ENCODE data around the gene CEACAM8. TPM values are rescaled to one million over a fixed set of nuclear protein-coding genes. Genes with fewer than 3 reads are reported as not detected.
A peak's percentile ranks its signal among the peaks of the same experiment; 100 is the strongest.

CEACAM8 gene
- total RNA-seq, 1 experiment from 2014 or later, result not detected

- Histone ChIP-seq H3K27me3 (ENCODE audit: insufficient read depth, low read length) (0 out of 2 replicates have a peak, but pooled peaks cover 2% of the 10 kb centered on the region), H2AFZ (ENCODE audit: low read depth, low read length, poor library complexity, severe bottlenecking) (peak overlapping the region; percentile 59), H3K79me2 (ENCODE audit: insufficient read depth, low read length) (no peaks in the 10 kb centered on the region), H3K4me3 (replicated peaks in 1 of 2; ENCODE audit: low read depth in 1 of 2, low read length in 2 of 2) (no peak overlapping the region), H3K9ac (ENCODE audit: low read length) (no peak overlapping the region), H4K20me1 (ENCODE audit: insufficient read depth) (no peaks in the 10 kb centered on the region), H3K27ac (ENCODE audit: low read depth, low read length) (no peak overlapping the region), H3K9me3 (ENCODE audit: control insufficient read depth in 1 of 2, insufficient read depth in 1 of 2, low read depth in 1 of 2, low read length in 2 of 2) (no peaks in the 10 kb centered on the region), H3K4me1 (ENCODE audit: control insufficient read depth in 1 of 2, insufficient read depth in 2 of 2, low read length in 2 of 2) (peaks cover 0 to 3% of the 10 kb centered on the region in 2 experiments; a peak in 2 of 4 replicates), H3K9me2 (ENCODE audit: insufficient read depth) (no peaks in the 10 kb centered on the region), H3K4me2 (ENCODE audit: low read length) (no peak overlapping the region), H3K36me3 (ENCODE audit: control insufficient read depth in 1 of 2, insufficient read depth in 2 of 2, low read length in 2 of 2) (no peaks in the 10 kb centered on the region)
- CTCF ChIA-PET, result interaction anchor here (0.9 to 1.8 kb wide), 6 partner anchors 10 to 228 kb away, joined by 3 to 9 read pairs (median 5); no protein-coding TSS in a partner anchor
- DNase-seq (ENCODE audit: low read depth, low spot score), result peak; percentile 43
- RAD21 ChIA-PET (ENCODE audit: low non-redundant PET in 1 of 2, low total read pairs in 2 of 2, uncharacterized antibody in 2 of 2, unreplicated experiment in 2 of 2), result no interaction called here
- peak; percentile 95 for ATAC-seq
- TF ChIP-seq ELF1 (IDR thresholded peaks at IDR 0.05; ENCODE audit: borderline replicate concordance, low read depth) (no peak), RAD21 (IDR thresholded peaks at IDR 0.05; ENCODE audit: low read depth) (peak; percentile 54), CBX3 (IDR thresholded peaks at IDR 0.05; ENCODE audit: low read depth) (peak; percentile 46; the same call in 1 of the 2 replicates), CTCF (IDR thresholded peaks at IDR 0.05 in 2 of 3, conservative IDR thresholded peaks at IDR 0.05 in 1 of 3; ENCODE audit: borderline replicate concordance in 1 of 3, insufficient read depth in 1 of 3, low read depth in 2 of 3, low read length in 2 of 3) (peak; percentile 36 to 76 (median 65); a peak in 5 of 6 replicates)
- no TSS peak for BruUV-seq (replicated peaks)
- intact Hi-C loops (cut with micrococcal nuclease), result loop anchor here (5.0 kb wide), 1 partner anchor 34 kb away; no protein-coding TSS in a partner anchor
- POLR2A ChIA-PET, result no interaction called here
These were observed 31.1 kb downstream of the CEACAM8 start for GRCh38 chr19:42563352-42564210.

- H4K20me1 ChIP-seq (ENCODE audit: insufficient read depth), result no peaks in the 10 kb centered on the region
- ChIA-PET CTCF (interaction anchor here (1.2 to 1.8 kb wide), 4 partner anchors 35 to 122 kb away, joined by 3 to 6 read pairs (median 4); no protein-coding TSS in a partner anchor), RAD21 (ENCODE audit: low non-redundant PET in 1 of 2, low total read pairs in 2 of 2, uncharacterized antibody in 2 of 2, unreplicated experiment in 2 of 2) (no interaction called here), POLR2A (no interaction called here)
- H2AFZ ChIP-seq (ENCODE audit: low read depth, low read length, poor library complexity, severe bottlenecking), result no peak overlapping the region
- H3K27me3 ChIP-seq (ENCODE audit: insufficient read depth, low read length), result 0 out of 2 replicates have a peak, but pooled peaks cover 2% of the 10 kb centered on the region
- H3K79me2 ChIP-seq (ENCODE audit: insufficient read depth, low read length), result no peaks in the 10 kb centered on the region
- peaks cover 0 to 3% of the 10 kb centered on the region in 2 experiments; a peak in 2 of 4 replicates for H3K4me1 ChIP-seq (ENCODE audit: control insufficient read depth in 1 of 2, insufficient read depth in 2 of 2, low read length in 2 of 2)
- ATAC-seq (peak; percentile 35; the same call in 1 of the 2 replicates), DNase-seq (ENCODE audit: low read depth, low spot score) (no peak)
- intact Hi-C loops (cut with micrococcal nuclease), result loop anchor here (5.0 kb wide), 1 partner anchor 36 kb away; no protein-coding TSS in a partner anchor
- no peak overlapping the region for H3K27ac ChIP-seq (ENCODE audit: low read depth, low read length)
- H3K4me3 ChIP-seq (replicated peaks in 1 of 2; ENCODE audit: low read depth in 1 of 2, low read length in 2 of 2), result no peak overlapping the region
- no peaks in the 10 kb centered on the region for H3K9me2 ChIP-seq (ENCODE audit: insufficient read depth)
- H3K36me3 ChIP-seq (ENCODE audit: control insufficient read depth in 1 of 2, insufficient read depth in 2 of 2, low read length in 2 of 2), result no peaks in the 10 kb centered on the region
- H3K9me3 ChIP-seq (ENCODE audit: control insufficient read depth in 1 of 2, insufficient read depth in 1 of 2, low read depth in 1 of 2, low read length in 2 of 2), result no peaks in the 10 kb centered on the region
- BruUV-seq (replicated peaks), result no TSS peak
- H3K4me2 ChIP-seq (ENCODE audit: low read length), result no peak overlapping the region
- H3K9ac ChIP-seq (ENCODE audit: low read length), result no peak overlapping the region
- TF ChIP-seq SRF (IDR thresholded peaks at IDR 0.05; ENCODE audit: low read depth), result no peak
- no peak for TF ChIP-seq YY1 (IDR thresholded peaks at IDR 0.05; ENCODE audit: extremely low read depth, insufficient replicate concordance, low read depth, low read length)
- TF ChIP-seq CTCF (IDR thresholded peaks at IDR 0.05 in 2 of 3, conservative IDR thresholded peaks at IDR 0.05 in 1 of 3; ENCODE audit: borderline replicate concordance in 1 of 3, insufficient read depth in 1 of 3, low read depth in 2 of 3, low read length in 2 of 3), result peak in 2 of 3 experiments; percentile 20 to 28; a peak in 2 of 6 replicates
- no peak for TF ChIP-seq EGR1 (IDR thresholded peaks at IDR 0.05; ENCODE audit: low read depth)
- no peak for TF ChIP-seq FOSL1 (IDR thresholded peaks at IDR 0.05; ENCODE audit: low read depth)
- no peak for TF ChIP-seq ZBTB33 (IDR thresholded peaks at IDR 0.05; ENCODE audit: extremely low read depth, insufficient replicate concordance, low read length)
These were observed 33.2 kb downstream of the CEACAM8 start for GRCh38 chr19:42561512-42561911.

Measured in HCT116 (cell line).